Measurements from ENCODE around the gene DEFB113. TPM values are rescaled to one million over a fixed set of nuclear protein-coding genes. Genes with fewer than 3 reads are reported as not detected.

DEFB113 gene
- total RNA-seq, 1 donor from 2014 or later, result not detected

- Histone ChIP-seq H3K9me3 (replicated peaks) (no peaks in the 10 kb centered on the region), H3K36me3 (no peaks in the 10 kb centered on the region), H3K27me3 (ENCODE audit: low read depth) (peaks cover 17% of the 10 kb centered on the region), H3K27ac (replicated peaks) (no peak overlapping the region), H3K4me3 (no peak overlapping the region), H3K4me1 (no peaks in the 10 kb centered on the region)
- no peak for DNase-seq
- TF ChIP-seq, protein P1, sequence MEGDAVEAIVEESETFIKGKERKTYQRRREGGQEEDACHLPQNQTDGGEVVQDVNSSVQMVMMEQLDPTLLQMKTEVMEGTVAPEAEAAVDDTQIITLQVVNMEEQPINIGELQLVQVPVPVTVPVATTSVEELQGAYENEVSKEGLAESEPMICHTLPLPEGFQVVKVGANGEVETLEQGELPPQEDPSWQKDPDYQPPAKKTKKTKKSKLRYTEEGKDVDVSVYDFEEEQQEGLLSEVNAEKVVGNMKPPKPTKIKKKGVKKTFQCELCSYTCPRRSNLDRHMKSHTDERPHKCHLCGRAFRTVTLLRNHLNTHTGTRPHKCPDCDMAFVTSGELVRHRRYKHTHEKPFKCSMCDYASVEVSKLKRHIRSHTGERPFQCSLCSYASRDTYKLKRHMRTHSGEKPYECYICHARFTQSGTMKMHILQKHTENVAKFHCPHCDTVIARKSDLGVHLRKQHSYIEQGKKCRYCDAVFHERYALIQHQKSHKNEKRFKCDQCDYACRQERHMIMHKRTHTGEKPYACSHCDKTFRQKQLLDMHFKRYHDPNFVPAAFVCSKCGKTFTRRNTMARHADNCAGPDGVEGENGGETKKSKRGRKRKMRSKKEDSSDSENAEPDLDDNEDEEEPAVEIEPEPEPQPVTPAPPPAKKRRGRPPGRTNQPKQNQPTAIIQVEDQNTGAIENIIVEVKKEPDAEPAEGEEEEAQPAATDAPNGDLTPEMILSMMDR (IDR thresholded peaks at IDR 0.05; ENCODE audit: borderline replicate concordance), result no peak
- intact Hi-C loops (cut with micrococcal nuclease), result no loop called here
These were observed 32.4 kb downstream of the DEFB113 start for GRCh38 chr6:49937017-49937416.

- Histone ChIP-seq H3K9me3 (replicated peaks) (no peaks in the 10 kb centered on the region), H3K36me3 (no peaks in the 10 kb centered on the region), H3K27ac (replicated peaks) (no peak overlapping the region), H3K4me1 (no peaks in the 10 kb centered on the region), H3K27me3 (ENCODE audit: low read depth) (peaks cover 17% of the 10 kb centered on the region), H3K4me3 (no peak overlapping the region)
- DNase-seq, result no peak
- intact Hi-C loops (cut with micrococcal nuclease), result no loop called here
- TF ChIP-seq, protein P1 (IDR thresholded peaks at IDR 0.05; ENCODE audit: borderline replicate concordance), result no peak
These were observed 34.0 kb downstream of the DEFB113 start for GRCh38 chr6:49935387-49935786.

DNA sequence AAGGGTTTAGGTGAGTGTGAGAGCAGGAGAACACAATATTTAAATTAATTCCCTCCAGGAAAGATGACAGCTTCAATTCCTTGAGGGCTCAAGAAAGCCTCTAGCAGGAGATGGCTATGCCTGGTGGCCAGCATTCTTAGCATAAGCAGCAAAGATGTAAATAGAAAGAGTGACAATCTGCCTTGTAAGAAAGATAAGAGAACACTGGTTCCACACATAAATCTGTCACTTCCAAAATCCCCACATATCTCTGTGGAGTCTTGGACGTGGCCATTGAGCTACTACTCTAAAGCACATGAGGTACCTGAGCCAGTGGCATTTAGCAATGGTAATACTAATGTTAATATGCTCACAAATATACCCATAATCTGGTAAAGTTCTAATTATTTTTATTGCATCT, 34.7 kb downstream of the DEFB113 start:
- H3K4me3 ChIP-seq, result no peak overlapping the region
- H3K27me3 ChIP-seq (ENCODE audit: low read depth), result peaks cover 17% of the 10 kb centered on the region
- intact Hi-C loops (cut with micrococcal nuclease), result no loop called here
- H3K27ac ChIP-seq (replicated peaks), result no peak overlapping the region
- H3K4me1 ChIP-seq, result no peaks in the 10 kb centered on the region
- TF ChIP-seq, protein P1 (IDR thresholded peaks at IDR 0.05; ENCODE audit: borderline replicate concordance), result no peak
- H3K36me3 ChIP-seq, result no peaks in the 10 kb centered on the region
- no peak for DNase-seq
- H3K9me3 ChIP-seq (replicated peaks), result no peaks in the 10 kb centered on the region

DNA sequence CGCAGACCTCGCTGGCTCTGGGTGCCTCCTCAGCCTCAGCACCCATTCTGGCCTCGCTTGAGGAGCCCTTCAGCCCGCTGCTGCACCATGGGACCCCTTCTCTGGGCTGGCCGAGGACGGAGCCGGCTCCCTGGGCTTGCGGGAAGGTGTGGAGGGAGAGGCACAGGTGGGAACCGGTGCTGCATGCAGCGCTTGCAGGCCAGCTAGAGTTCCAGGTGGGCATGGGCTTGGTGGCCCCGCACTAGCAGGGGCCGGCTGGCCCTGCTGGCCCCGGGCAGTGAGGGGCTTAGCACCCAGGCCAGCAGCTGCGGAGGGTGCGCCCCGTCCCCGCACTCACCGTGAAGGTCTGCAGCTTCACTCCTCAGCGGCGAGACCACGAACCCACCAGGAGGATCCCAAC, 35.9 kb downstream of the DEFB113 start:
- TF ChIP-seq, protein P1 (IDR thresholded peaks at IDR 0.05; ENCODE audit: borderline replicate concordance), result no peak
- no peak for DNase-seq
- Histone ChIP-seq H3K27ac (replicated peaks) (no peak overlapping the region), H3K4me1 (no peaks in the 10 kb centered on the region), H3K36me3 (no peaks in the 10 kb centered on the region), H3K4me3 (no peak overlapping the region), H3K9me3 (replicated peaks) (no peaks in the 10 kb centered on the region), H3K27me3 (ENCODE audit: low read depth) (peaks cover 17% of the 10 kb centered on the region)
- intact Hi-C loops (cut with micrococcal nuclease), result no loop called here

- intact Hi-C loops (cut with micrococcal nuclease), result no loop called here
- H3K9me3 ChIP-seq (replicated peaks), result no peaks in the 10 kb centered on the region
These were observed 40.1 kb downstream of the DEFB113 start for GRCh38 chr6:49929340-49929739.

More at GRCh38 chr6:49929340-49929739, 40.1 kb downstream of the DEFB113 start:
- no peaks in the 10 kb centered on the region for H3K4me1 ChIP-seq
- H3K36me3 ChIP-seq, result no peaks in the 10 kb centered on the region
- TF ChIP-seq, protein P1 (IDR thresholded peaks at IDR 0.05; ENCODE audit: borderline replicate concordance), result no peak
- no peak overlapping the region for H3K27ac ChIP-seq (replicated peaks)
- peaks cover 11% of the 10 kb centered on the region for H3K27me3 ChIP-seq (ENCODE audit: low read depth)
- no peak overlapping the region for H3K4me3 ChIP-seq
- DNase-seq, result no peak
